Camera-type eye (tissue), 1 donor: ENCODE data around the gene ZCCHC12. TPM values are rescaled to one million over a fixed set of nuclear protein-coding genes. Genes with fewer than 3 reads are reported as not detected.

Experiments
- total RNA-seq: library from RNA; depleted of rRNA; stranded (reverse); fragments of >200 nt; gene quantifications from one replicate; pipeline ENCODE4 v1.2.3, GENCODE V29; 2014

ZCCHC12 gene
- 14.9 TPM for total RNA-seq

GRCh38 chrX:118823263-118824172 lies at the start of gene ZCCHC12:
TSS of gene ZCCHC12 (plus strand) at chrX:118823824. CDS start at chrX:118825245, 1,421 bp downstream.

Other genes starting within 250 kb of the ZCCHC12 start
- 20.6 TPM for gene IL13RA1, start 96.2 kb upstream of the ZCCHC12 start, total RNA-seq
- 5.0 TPM for gene LONRF3, start 150.8 kb downstream of the ZCCHC12 start, total RNA-seq
- not detected for gene CT47C1, start 249.2 kb downstream of the ZCCHC12 start, total RNA-seq